Colon (tissue), 2 donors: ENCODE measurements around the gene ZPBP2.

Source experiments
- FAIRE-seq: peaks from 2 replicates; lab custom pipeline; 2012; peaks lifted over from hg19 to GRCh38; lab: Jason Lieb, UNC
- donor health status: control.
- donor health status: control.

Gene ZPBP2, protein sequence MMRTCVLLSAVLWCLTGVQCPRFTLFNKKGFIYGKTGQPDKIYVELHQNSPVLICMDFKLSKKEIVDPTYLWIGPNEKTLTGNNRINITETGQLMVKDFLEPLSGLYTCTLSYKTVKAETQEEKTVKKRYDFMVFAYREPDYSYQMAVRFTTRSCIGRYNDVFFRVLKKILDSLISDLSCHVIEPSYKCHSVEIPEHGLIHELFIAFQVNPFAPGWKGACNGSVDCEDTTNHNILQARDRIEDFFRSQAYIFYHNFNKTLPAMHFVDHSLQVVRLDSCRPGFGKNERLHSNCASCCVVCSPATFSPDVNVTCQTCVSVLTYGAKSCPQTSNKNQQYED

DNA sequence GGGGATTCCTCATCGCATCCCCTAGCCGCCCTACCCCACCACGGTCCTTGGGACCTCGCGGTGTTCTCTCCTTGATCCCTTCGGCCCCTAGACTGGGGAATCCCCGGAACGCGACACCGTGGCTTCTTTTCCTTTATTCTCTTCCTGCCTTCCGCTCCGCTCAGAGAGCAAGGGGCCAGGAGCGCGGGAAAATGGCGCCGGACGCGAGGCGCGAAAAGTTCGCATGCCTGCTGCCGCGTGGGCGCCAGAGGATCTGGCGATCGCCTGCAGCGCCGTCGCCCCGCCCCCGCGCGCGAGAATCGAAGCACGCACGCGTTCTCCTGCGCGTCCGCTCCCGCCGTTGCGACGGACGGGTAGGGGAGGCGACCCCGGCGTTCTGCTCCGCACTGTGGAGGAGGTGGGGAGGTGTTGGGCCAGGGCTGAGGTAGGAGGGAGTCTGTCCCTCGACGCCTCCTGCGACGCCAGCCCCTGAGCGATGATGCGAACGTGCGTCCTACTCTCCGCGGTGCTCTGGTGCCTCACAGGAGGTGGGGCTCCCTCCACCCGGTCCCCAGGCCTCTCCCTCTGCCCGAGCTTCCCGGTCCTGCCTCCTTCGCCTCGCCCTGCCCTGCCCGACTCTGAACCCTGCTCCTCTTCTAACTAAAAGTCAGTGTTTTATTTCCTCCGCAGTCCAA, at the start of gene ZPBP2:
Gene ZPBP2, plus strand, starts transcription at position 323 of the 674 bp plus-strand sequence. Its CDS starts 153 bp downstream, at position 476.
- no peak for FAIRE-seq

DNA sequence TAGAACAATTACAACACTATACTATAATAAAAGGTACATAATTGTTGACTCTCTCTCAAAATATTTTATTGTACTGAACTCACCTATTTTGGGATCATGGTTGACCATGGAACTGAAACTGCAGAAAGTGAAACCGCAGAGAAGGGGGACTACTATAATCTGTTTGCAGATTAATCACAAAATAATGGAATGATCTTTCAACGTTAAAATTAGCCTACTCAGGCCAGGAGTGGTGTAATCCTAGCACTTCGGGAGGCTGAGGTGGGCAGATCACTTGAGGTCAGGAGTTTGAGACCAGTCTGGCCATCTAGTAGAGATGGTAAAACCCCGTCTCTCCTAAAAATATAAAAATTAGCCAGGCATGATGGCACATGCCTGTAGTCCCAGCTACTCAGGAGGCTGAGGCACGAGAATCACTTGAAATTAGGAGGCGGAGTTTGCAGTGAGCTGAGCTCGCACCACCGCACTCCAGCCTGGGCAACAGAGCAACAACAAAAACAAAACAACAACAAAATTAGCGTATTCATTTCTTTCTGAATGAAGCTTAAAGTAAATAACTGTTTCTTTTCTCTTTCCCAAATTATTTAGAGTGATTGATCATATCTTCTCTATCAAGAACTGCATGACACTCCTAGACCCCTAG, 49.5 kb upstream of the ZPBP2 start:
- FAIRE-seq, result no peak

DNA sequence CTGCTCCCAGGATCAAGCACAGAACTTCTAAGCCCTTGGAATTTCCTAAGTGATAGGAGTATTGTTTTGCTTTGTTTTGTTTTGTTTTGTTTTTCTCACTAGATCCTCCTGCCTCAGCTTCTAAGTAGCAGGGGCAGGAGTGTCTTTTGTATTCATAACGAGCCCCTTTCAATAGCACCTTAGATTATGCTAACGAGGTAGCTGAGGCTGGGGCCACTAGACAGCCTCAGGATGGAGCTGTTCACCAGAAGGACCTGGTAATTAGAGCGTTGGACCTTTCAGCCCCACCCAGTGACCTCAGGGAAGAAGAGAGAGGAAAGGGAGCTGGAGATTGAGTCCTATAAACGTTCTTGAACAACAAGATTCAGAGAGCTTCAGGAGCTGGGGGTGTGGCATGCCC, 47.5 kb upstream of the ZPBP2 start:
- no peak for FAIRE-seq

DNA sequence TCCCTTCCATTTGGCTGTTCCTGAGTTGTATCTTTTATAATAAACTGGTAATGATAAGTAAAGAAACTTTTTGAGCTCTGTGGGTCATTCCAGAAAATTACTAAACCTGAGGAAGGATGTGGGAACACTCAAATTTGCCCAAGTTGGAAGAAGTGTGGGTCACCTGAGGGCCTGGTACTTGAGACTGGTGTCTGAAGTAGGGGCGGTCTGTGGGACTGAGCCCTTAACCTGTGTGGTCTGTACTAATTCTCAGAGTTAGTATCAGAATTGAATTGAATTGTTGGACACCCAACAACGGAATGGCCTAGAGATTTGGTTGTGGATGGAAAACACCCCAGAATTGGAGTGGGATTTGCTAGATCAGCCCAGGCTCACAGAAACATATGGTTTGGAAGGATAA, 47.0 kb upstream of the ZPBP2 start:
- no peak for FAIRE-seq

DNA sequence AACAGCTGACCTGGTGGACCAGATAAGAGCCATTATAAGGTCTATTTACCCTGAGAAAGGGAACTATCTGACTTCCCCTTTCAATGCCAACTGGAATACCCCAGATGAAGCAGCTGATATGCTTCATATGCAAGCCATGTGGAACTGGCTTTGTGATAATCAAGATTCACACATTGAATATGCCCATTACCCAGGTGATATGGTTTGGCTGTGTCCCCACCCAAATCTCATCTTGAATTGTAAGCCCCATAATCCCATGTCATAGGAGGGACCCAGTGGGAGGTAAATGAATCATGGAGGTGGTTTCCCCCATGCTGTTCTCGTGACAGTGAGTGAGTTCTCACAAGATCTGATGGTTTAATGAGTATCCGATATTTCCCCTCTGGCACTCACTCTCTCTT, 46.0 kb upstream of the ZPBP2 start:
- no peak for FAIRE-seq

DNA sequence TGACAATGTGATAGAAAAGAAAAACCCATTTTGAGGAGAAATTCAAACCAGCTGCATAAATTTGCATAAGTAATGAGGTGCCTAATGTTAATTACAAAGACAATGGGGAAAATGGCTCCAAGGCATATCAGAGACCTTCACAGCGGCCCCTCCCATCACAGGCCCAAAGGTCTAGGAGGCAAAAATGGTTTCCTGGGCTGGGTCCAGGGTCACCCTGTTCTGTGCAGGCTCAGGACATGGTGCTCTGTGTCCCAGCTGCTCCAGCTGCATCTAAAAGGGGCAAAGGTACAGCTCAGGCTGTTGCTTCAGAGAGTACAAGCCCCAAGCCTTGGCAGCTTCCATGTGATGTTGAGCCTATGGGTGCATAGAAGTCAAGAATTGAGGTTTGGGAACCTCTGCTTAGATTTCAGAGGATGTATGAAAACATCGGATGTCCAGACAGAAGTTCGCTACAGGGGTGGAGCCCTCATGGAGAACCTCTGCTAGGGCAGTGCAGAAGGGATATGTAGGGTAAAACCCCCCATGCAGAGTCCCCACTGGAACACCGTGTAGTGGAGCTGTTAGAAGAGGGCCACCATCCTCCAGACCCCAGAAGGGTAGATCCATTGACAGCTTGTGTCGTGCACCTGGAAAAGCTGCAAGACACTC, 44.5 kb upstream of the ZPBP2 start:
- FAIRE-seq, result no peak

DNA sequence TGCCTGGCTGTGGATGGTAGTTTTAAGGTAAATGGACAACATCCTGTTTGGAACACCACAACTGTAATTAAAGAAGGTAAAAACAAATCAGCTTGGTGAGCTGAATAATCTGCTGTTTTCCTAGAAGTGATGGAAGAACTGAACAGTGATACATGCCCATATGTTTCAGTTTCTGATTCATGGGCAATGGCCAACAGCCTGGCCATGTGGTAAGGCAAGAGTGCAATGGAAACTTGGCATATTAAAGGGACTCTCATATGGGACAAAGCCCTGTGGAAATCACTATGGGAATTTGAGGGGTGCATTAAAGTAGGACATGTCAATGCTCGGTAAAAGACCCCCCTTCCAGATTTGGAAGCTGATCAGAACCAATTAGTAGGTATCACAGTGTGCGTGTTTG, 41.7 kb upstream of the ZPBP2 start:
- no peak for FAIRE-seq

DNA sequence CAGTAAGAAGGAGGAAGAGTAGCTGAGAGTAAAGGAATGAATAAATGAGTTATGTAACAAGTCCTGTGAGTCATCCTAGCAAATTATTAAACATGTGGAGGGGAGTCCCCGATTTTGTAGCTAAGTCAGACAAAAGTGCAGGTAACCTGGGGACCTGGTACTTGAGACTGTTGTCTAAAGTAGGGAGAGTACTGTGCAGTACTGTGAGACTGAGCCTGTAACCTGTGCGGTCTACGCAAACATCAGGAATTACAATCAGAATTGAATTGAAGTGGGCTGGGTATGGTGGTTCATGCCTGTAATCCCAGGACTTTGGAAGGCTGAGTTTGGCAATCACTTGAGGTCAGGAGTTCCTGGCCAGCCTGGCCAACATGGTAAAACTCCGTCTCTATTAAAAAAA, 39.6 kb upstream of the ZPBP2 start:
- FAIRE-seq, result no peak

DNA sequence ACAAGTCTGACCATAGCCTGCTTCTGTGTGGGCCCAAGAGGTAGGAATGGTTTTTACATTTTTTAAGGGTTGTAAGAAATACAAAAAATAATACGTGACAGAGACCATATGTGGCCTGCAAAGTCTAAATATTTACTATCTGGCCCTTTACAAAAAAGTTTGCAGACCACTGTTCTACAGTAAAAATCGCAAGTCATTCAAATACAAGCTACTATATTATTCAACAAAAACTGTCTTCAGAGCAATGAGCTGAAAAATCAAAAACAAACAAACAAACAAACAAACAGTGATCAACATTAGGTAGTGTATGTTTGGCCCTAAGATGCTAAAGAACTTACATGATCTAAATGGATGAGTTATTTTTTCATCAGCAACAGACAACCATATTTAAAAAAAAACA, 36.4 kb upstream of the ZPBP2 start:
- no peak for FAIRE-seq

DNA sequence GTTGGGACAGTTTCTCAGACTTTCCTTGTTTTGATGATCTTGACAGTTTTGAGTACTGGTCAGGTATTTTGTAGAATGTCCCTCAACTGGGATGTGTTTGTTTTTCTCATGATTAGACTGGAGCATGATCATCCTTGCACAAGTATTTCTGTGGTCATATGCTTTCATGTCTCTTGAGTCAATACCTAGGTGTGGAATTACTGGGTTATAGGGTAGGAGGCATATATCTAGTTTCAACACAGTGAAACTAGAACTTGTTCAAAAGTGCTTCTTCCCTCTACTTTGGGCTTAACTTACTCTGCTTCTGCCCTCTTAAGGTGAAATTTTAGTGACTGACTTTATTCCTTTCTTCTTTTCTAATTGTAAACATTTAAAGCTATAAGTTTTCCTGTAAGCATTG, 34.0 kb upstream of the ZPBP2 start:
- FAIRE-seq, result no peak

DNA sequence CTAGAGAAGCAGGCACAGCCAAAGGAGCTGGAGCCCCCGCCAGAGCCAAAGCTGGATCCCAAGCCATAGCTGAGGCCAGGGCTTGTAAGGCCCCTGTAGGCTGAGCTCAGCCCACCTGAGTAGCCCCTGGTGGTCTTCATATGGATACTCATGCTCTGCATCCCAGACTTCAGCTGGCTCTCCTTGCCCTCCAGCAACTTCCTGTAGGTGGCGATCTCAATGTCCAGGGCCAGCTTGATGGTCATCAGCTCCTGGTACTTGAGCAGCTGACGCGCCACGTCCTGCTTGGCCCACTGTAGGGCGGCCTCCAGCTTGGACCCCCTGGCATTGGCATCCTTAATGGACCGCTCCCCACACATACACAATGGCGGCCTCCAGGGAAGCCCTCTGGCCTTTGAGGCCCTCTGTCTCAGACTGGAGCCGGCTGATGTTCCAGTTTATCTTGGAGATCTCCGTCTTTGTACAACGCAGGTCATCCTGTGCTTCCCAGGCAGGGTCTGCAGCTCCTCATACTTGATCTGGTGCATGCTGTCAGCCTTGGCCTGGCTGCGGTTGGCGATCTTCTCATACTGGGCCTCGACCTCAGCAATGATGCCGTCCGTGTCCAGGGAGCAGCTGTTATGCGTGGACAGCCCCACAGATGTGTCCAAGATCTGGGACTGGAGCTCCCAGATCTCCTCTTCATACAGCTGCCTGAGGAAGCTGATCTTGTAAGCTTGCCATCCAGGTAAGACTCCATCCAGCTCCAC, 32.8 kb upstream of the ZPBP2 start:
- FAIRE-seq, result no peak

DNA sequence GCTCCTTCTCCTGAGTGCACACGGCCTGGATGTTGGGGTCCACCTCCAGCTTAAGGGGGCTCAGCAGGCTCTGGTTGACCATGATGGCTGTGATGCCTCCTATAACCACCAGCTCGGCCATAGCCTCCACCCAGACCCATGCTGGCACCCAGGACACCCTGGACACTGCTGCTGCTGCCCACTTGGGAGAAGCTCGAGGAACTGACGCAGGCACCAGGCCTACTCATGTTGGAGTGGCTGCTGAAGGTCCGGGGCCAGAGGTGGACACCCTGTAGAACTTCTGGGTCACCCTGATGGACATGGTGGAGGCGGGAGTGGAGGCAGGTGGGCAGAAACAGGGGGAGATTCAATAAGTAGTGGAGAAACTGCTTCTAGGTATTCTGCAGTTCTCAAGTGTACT, 31.9 kb upstream of the ZPBP2 start:
- FAIRE-seq, result no peak

DNA sequence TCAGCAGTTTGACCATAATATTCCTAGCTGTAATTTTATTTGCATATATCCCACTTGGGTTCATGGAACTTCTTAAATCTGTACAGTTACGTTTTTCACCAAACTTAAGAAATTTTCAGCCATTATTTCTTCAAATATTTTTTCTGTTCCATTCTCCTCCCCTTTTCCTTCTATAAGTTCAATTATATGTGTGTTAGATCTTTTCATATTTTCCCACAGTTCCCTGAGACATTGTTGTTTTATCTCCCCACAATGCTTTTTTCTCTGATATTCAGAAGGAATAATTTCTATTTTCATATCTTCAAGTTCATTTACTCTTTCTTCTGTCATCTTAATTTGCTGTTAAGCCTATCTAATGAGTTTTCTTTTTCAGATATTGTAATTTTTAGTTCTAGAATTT, 29.9 kb upstream of the ZPBP2 start:
- no peak for FAIRE-seq

DNA sequence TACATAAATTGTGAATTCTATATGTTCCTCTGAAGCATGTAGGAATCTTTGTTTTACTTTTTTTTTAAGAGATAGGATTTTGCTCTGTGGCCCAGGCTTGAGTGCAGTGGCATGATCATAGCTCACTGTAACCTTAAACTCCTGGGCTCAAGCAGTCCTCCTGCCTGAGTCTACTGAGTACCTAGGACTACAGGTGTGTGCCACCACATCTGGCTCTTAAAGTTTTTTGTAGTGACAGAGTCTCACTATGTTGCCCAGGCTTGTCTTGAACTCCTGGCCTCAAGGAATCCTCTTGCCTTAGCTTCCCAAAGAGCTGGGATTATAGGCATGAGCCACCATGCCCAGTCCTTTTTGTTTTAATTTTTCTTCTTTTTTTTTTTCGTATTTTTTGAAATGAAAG, 29.2 kb upstream of the ZPBP2 start:
- FAIRE-seq, result no peak

DNA sequence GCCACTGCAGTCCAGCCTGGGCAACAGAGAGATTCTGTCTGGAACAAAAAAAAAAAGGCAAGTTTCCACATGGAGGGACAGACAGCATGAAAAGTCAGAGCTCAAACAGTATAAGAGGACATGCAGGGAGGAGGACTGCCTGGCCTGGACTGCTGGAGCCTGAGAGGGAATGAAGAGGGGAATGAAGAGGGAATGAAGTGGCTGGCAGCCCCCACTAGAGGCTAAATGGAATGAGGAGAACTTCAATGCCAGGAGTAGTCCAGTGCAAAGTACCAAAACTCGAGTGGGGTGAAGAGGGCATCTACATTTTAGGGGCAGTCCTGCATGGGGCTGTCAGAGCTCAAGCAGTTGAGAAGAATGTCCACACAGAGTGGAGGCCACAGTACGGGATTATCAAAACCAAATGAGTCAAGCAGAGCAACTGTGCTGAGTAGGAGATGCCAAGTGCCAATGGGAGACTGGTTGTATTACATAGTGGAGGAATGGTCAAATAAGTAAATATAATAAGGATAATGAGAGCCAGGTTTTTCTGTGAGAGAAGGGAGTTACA, 26.8 kb upstream of the ZPBP2 start:
- FAIRE-seq, result no peak

DNA sequence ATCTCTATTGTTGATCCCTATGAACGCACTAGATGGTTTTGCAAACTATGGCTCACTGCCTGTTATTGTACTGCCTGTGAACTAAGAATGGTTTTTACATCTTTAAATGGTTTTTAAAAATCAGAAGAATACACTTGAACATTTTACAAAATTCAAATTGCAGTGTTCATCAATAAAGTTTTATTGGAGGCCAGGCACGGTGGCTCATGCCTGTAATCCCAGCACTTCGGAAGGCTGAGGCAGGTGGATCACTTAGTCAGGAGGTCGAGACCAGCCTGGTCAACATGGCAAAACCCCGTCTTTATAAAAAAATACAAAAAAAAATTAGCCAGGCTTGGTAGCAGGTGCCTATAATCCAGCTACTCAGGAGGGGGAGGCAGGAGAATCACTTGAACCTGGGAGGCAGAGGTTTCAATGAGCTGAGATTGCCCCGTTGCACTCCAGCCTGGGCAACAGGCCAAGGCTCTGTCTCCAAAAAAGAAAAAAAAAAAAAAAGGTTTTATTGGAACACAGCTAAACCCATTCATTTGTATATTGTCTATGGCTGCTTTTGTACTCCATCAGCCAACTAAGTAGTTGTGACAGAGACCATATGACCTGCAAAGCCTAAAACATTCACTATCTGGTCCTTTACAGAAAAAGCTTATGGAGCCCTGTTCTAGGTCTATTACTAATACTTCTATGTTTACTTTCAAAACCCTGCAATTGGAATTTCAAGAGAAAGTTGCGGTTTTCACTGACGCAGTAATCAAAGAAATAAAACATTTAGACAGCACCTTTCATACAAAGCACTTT, 22.8 kb upstream of the ZPBP2 start:
- FAIRE-seq, result no peak

DNA sequence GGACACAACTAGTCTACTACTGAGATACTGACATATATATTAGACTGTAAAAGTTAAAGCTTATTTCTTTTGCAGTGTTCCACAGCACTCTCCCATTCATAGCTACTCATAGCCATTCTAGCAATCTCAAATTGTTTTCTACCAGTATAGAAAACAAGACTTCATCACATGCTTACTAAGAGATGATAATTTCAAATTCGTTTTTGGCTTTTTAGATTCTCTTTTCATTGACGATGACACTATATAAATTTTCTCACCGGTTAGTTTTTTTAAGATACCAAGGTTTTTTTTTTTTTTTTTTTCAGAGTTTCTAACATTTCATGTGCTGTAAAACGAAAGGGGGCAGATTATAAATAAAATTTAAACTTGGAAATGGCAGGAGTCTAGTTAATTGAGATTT, 21.8 kb upstream of the ZPBP2 start:
- FAIRE-seq, result no peak

DNA sequence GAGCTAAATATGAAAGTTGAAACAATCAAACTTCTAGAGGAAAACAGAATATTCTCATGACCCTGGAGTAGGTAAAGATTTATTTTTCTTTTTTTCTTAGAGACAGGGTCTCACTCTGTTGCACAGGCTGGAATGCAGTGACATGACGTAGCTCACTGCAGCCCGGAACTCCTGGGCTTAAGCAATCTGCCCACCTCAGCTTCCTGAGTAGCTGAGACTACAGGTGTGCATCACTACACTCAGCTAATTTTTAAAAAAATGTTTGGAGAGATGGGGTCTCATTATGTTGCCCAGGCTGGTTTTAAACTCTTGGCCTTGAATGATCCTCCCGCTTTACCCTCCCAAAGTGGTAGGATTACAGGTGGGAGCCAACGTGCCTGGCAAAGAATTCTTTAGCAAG, 19.4 kb upstream of the ZPBP2 start:
- no peak for FAIRE-seq

DNA sequence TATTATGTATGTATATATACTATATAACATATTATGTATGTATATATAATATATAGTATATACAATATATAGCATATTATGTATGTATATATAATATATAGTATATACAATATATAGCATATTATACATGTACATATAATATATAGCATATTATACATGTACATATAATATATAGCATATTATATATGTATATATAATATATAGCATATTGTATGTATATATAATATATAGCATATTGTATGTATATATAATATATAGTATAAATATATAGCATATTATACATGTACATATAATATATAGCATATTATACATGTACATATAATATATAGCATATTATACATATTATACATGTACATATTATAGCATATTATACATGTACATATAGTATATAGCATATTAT, 17.8 kb upstream of the ZPBP2 start:
- FAIRE-seq, result peak; percentile 99

DNA sequence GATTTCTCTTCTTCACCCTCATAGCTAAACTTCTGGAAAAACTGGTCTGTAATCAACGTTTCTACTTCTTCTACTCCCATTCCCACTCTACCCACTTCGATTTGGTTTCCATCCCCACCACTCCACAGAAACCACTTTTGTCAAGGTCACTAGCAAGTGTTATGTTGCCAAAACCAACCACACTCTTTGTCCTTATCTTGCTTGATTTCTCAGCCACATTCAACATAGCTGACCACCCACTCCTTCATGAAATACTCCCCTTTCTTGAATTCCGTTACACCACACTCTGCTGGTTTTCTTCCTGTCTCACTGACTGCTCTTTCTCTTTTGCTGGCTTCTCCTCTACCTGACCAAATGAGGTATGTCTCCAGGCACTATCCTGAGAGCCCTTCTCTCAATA, 15.8 kb upstream of the ZPBP2 start:
- FAIRE-seq, result no peak

DNA sequence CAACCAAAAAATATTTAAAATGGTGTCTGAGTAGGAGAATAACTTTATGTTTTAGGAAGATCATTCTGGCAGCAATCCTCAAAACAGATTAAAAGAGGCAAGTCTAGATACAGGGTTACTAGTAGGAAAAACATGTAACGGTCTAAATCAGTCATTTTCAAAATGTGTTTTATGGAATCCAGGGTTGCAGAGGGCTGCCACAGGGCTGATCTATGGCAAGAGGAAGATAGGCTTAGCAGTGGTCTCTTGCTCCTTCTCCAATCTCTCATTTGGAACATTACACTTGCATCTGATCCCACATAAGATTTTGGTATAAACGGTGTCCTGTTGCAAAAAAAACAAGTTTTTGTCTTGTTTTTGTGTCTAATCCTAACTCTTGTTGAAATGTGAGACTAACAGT, 13.1 kb upstream of the ZPBP2 start:
- FAIRE-seq, result no peak
